Adrenal gland (tissue), 5 donors: ENCODE data around the gene PLPPR4.

Experiments used
- POLR2A ChIP-seq, 2 donors: fragments of 450-650 bp; IDR thresholded peaks; one replicate each; pipeline ENCODE4 v1.6.1; 2017; ENCODE audit warnings: antibody characterized with exemption in 2 of 2, mild to moderate bottlenecking in 2 of 2, moderate library complexity in 1 of 2
- TF ChIP-seq, protein P1 (sequence below), 6 experiments: fragments of 450-650 bp in 4 of 6; fragments of 200-600 bp in 2 of 6; sonication (generic) in 1 of 6; IDR thresholded peaks; 1 replicate in 5 of 6; 2 replicates in 1 of 6; pipeline versions ENCODE4 v1.5.1 to v1.8.0; 2016 to 2021; ENCODE audit warnings: antibody characterized with exemption in 6 of 6, mild to moderate bottlenecking in 2 of 6, moderate library complexity in 1 of 6
- donor health status: DM: no; HTN: no; CAD: no.

DNA sequence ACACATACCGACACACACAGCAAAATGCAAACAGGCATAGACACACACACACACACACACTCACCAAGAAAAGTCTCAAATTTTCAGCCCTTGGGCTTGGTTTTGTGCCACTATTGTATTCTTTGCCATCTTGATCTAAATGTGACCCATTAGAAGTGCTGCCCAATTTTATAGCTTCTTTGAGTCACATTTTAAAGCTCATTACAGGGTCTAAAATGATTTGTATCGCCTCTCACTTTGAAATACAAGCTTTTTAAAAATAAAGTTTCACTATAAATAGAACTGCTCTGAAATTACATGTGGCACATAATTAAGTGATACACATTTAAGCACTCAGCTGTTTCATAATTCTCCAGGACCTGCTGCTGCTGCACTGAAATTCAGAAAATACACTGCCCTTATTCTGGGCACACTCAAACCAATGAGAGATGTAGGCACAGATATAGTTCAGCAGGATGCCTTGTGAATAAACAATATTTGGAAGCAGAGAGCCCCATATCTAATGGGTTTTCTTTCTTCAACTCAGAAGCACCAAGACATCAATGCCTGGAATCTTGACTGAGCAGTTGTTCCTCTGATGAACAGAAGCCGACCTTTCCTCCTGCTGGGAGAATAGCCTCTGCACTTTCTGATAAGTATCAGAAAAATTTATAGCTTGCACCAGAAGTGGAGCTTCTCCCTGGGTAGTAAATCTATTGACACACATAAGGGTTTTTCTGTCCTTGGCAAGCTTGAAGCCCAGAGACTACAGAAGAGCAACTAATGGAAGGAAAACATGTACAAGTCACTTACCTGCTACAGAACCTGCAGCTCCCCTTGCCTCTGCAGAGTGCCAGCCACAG lies 37.0 kb upstream of the PLPPR4 start:
- TF ChIP-seq, protein P1, sequence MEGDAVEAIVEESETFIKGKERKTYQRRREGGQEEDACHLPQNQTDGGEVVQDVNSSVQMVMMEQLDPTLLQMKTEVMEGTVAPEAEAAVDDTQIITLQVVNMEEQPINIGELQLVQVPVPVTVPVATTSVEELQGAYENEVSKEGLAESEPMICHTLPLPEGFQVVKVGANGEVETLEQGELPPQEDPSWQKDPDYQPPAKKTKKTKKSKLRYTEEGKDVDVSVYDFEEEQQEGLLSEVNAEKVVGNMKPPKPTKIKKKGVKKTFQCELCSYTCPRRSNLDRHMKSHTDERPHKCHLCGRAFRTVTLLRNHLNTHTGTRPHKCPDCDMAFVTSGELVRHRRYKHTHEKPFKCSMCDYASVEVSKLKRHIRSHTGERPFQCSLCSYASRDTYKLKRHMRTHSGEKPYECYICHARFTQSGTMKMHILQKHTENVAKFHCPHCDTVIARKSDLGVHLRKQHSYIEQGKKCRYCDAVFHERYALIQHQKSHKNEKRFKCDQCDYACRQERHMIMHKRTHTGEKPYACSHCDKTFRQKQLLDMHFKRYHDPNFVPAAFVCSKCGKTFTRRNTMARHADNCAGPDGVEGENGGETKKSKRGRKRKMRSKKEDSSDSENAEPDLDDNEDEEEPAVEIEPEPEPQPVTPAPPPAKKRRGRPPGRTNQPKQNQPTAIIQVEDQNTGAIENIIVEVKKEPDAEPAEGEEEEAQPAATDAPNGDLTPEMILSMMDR (IDR thresholded peaks at IDR 0.05) = no peak
- TF ChIP-seq POLR2A (IDR thresholded peaks at IDR 0.05) = no peak
